Endometrial microvascular endothelial cells (primary cell): ENCODE results near the gene TMEM101. TPM values are rescaled to one million over a fixed set of nuclear protein-coding genes. Genes with fewer than 3 reads are reported as not detected.
"Not testable (repeated sequence)": the region's sequence is repeated elsewhere in the genome, so short reads cannot be mapped to it uniquely, and the experiment has no call there.

Source experiments
- in situ Hi-C: cut with HindIII; loops from 2 replicates; pipeline ENCODE4 v1.10.0; 2017; ENCODE audit warnings: low sequenced_read_pairs, low pct_unique_long_range_greater_than_20kb; ENCODE audit errors: inconsistent ontology term
- total RNA-seq: library from RNA; depleted of rRNA; stranded (reverse); fragments of >200 nt; gene quantifications from one replicate; pipeline ENCODE4 v1.2.3, GENCODE V29; 2015; ENCODE audit errors: inconsistent ontology term

Gene TMEM101
- total RNA-seq, 1 donor from 2014 or later = 43.9 TPM

DNA sequence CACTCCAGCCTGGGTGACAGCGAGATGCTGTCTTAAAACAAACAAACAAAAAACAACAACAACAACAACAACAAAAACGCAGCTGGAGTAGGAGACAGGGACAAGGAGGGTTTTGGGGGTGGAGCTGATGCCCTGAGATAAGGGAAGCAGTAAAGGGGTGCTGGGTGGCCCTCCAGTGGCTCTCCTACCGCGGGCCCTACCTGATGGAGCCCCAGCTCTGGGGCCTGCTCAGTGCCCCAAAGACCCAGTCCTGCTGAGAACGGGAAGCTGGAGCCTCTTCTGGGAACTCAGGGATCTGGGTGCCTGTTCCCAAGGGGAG is 31.6 kb downstream of the TMEM101 start:
- in situ Hi-C loops = no loop called here

DNA sequence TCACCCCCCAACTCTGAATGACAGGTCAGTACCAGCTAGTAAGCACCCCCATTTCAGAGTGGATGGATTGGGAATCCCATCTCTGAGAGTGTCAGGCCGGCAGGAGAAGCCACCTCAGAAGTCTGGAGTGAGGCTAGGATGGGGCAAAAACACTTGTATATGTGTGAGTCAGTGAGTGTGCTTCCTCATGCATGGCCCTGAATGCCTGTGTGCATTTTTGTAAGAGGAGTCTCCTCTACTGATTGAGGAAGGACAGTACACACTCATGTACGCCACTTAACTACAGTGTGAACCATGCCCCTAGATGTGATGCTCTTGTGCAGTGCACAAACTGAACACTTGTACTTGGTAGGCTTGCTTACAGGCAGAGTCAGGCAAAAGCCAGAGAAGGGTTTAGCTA is 32.6 kb downstream of the TMEM101 start:
- in situ Hi-C loops = no loop called here

DNA sequence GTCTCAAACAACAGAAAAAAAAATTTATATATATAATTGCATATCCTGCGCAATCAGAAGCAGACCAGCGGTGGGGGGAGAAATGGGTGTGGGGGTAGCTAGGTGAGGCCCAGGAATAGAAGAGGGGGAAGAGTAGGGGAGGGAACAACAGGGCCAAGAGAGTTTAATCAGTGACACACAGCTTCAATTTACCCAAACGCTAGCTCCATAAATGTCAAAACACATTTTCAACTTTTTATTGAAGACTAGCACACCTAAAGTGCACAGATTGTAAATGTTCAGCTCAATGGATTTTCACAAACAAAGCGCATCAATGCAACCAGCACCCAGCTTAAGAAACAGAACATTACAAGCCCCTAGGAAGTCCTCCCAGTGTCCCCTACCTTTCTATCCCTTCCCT is 35.1 kb downstream of the TMEM101 start:
- in situ Hi-C loops = no loop called here

DNA sequence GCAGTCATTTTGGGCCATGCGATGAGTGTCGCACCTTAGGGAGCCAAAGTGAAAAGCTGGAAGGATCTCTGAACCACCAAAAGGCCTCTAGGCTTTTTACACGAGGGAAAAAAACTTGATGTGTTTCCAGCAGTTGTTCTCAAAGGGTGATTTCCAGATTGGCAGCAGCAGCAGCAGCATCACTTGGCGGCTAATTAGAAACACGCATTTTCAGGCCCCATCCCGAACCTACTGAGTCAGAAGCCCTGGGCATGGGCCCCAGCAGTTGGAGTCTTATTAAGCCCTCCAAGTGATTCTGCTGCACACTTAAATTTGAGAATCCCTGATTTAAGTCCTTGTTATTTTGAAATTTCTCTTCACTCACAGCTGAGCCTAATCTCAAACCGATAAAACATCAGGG is 35.8 kb downstream of the TMEM101 start:
- in situ Hi-C loops = no loop called here

DNA sequence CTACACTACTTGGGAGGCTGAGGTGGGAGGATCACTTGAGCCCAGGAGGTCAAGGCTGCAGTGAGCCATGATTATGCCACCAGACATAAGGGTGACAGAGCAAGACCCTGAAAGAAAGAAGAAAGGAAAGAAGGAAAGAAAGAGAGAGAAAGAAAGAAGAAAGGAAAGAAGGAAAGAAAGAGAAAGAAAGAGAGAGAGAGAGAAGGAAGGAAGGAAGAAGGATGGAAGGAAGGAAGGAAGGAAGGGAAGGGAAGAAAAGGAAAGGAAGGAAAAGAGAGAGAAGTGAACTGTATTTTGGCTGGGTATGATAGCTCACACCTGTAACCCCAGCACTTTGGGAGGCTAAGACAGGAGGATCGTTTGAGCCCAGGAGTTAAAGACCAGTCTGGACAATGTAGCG is 36.7 kb downstream of the TMEM101 start:
- in situ Hi-C loops = no loop called here

DNA sequence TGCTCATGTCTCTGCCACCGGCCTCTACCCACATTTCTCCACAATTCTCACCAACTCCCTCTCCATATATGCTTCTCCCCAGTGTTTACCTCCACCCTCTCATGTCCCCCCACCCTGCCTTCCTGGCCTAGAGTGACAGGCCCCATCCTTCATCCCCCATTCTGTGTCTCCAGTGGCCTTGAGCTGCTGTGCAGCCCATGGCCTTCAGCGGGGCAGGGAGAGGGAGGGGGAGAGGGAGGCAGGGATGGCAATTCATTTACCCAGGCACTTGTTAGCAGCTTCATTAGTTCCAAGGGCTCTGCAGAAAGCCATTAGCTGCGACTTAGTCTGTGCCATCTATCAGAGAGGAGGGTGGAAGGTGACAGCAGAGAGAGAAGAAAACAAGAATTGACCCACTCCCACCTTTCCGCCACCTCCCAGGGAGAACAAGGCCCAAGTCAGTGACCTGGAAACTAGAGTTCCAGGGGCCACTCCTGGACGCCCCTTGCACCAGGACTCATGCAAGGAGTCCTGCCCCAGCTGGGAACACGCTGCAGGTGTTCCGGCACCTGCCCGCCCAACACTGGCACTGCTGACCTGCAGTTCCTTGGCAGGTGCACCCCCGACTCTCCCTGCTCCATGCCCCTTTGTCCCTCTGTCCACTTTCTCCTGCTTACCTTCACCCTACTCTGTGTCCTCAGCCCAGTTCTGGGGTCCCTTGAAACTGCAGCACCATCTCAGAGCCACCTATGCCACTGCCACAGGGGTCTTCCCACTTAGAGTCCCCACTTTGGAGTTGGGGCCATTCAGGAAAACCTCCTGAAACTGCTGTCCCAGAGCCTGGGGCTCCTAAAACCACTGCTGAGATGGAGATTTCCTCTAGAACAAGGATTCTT is 37.6 kb downstream of the TMEM101 start:
- in situ Hi-C loops = no loop called here

DNA sequence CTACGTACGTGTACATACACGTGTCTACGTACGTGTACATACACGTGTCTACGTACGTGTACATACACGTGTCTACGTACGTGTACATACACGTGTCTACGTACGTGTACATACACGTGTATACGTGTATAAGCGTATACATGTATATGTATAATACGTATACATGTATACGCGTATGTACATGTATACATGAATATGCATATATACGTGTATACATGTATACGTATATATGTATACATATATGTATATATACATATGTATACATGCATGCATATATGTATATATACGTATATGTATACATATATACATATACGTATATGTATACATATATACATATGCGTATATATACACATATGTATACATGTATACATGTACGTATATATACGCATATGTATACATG is 38.9 kb downstream of the TMEM101 start:
- in situ Hi-C loops = no loop called here

DNA sequence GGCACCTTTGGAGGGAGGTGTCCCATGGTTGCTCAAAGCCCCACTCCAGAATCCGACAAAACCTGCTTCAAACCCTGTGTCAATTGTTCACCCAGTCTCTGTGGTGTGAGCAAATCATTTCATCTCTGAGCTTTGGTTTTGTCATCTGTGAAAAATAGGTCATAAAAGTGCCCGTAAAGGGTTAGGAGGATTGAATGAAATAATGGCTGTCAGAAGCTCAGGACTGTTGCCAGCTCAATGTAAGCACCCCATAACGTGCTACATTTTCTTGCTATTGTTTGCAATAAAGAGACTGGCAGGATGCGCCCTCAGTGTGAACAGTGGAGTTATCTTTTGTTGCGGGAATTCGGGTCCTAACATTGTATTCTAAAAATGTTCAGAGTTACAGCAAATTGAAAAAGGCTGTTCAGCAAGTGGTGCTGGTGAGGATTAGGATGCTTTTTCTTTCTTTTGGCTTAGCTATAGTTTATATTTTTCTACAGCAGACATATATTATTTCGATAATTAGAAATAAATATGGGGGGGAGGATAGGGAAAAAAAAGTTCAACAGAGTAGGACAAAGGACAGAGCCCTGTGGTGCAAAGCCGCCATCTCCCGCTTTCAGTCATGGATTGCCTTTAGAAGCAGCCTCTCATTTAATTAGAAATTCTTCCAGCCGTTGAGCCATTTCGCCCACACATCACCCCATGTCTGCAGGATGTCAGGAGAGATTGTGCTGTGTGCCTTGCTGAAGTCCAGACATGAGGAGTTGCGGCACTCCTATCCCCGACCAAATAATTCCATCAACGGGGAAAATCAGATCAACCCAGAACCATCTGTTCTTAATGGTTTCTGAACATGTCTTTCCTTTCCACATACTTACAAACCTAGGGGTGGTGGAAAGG is 40.1 kb downstream of the TMEM101 start:
- in situ Hi-C loops = no loop called here

DNA sequence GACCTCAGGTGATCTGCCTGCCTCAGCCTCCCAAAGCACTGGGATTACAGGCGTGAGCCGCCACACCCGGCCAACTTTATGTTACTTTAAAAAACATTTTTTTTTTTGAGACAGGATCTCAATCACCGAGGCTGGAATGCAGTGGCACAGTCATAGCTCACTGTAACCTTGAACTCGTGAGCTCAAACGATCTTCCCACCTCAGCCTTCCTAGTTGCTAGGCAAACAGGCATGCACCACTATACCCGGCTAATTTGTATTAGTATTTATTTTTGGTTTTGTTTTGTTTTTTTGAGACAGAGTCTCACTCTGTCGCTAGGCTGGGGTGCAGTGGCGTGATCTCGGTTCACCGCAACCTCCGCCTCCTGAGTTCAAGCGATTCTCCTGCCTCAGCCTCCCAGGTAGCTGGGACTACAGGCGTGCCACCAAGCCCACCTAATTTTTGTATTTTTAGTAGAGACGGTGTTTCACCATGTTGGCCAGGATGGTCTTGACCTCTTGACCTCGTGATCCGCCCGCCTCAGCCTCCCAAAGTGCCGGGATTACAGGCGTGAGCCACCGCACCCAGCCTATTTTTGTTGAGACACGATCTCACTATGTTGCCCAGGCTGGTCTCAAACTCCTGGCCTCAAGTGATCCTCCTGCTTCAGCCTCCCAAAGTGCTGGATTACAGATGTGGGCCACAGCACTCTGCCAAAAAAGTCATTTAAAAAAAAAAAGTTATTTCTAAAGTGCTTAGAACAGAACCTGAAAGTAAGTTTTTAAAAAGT is 42.1 kb downstream of the TMEM101 start:
- in situ Hi-C loops = not testable (repeated sequence)

DNA sequence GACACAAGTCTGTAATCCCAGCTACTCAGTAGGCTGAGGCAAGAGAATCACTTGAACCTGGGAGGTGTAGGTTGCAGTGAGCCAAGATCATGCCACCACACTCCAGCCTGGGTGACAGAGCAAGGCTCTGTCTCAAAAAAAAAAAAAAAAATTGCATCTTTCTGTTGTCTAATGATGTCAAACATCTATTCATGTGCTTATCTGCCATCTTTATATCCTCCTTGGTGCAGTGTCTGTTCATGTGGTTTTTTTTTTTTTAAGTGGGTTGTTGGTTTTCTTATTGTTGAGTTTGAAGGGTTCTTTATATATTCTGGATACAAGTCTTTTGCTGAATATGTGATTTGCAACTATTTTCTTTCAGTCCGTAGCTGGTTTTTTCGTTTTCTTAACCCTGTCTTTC is 43.3 kb downstream of the TMEM101 start:
- in situ Hi-C loops = not testable (repeated sequence)

DNA sequence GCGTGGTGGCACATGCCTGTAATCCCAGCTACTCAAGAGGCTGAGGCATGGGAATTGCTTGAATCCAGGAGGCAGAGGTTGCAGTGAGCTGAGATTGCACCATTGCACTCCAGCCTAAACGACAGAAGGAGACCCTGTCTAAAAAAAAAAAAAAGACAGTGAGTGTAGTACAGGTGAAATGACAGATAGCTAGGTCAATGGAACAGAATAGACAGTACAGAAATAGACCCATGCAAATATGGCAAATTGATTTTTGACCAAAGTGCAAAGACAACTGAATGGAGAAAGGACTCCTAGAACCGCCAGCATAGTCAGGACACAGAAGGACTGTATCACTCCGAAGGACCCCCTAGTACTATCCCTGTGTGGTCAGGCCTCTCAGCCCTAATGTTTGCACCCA is 44.4 kb downstream of the TMEM101 start:
- in situ Hi-C loops = no loop called here

DNA sequence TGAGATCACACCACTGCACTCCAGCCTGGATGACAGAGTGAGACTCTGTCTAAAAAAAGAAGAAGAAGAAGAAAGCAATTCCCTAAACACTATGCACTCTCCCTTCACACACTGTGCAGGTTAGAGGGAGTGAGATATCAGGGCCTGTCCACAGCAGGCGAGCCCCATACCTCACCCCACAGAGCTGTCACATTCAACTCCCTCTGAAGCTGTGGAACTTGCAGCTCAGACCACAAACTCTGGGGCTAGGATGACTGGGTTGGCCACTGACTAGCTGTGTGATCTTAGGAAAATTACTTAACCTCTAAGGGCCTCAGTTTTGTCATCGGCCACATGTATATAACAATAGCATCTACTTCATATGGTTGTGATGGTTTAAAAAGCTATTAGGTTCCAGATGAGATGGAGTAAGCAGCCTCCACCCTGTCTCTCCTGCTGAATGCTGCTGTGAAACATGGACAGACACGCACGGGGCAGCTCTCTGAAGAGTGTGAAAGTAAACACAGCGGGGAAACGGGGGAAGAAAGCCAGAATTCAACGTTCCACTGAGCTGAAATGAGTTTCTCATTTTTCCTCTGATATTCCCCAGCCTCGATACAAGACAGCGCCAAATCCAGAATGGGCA is 47.4 kb downstream of the TMEM101 start:
- in situ Hi-C loops = no loop called here

DNA sequence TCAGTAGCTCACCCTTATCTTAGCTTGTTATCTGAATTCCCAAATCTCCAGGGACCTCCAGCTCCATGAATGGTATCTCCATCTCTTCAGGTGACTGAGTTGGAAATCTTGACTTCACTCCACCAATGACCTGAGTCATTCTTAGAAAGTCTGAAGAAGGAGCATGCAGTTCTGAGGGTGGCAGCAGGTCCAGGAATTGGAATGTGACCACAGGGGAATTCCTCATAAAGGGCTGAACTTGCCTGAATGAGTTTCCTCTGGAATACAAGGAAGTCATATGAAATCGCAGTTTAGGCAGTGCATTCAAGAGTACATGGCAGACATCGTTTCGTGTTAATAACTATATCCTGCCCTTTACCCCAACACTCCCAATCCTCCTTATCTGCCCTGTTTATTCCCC is 48.5 kb downstream of the TMEM101 start:
- in situ Hi-C loops = no loop called here

DNA sequence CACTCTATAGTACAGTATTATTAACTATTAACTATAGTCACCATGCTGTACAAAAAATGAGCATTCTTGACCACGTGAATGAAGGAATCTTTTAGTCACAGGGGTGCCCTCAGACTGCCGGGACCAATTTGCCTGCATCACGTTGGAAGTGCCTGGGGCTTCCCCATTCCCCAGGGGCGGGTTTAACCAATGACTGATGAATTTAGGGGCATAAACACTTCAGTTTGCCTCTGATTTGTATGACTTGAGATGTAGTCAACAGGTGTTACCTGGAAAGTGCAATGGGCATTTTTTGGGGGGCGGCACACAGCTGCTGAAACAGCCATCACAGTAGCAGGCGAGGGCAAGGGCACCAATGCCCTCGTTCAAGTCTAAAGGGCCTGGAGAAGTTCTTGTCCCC is 52.3 kb downstream of the TMEM101 start:
- in situ Hi-C loops = no loop called here

DNA sequence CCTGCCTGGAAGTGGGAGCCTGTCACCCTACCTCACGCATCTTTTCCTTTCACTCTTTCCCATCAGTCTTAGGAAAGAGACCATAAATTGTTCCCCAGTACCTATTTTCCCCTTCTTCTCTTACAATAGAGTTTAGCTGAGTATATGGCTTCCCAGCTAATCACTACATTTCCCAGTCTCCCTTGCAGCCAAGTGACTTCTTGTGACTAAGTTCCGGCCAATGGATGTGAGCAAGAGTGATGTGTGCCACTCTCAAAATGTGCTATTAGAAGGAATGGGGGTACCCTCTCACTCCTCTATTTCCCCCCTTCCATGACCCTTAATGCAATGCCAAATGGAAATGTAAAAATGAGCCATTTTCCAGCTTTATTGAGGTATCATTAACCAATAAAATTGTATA is 52.8 kb downstream of the TMEM101 start:
- in situ Hi-C loops = no loop called here

DNA sequence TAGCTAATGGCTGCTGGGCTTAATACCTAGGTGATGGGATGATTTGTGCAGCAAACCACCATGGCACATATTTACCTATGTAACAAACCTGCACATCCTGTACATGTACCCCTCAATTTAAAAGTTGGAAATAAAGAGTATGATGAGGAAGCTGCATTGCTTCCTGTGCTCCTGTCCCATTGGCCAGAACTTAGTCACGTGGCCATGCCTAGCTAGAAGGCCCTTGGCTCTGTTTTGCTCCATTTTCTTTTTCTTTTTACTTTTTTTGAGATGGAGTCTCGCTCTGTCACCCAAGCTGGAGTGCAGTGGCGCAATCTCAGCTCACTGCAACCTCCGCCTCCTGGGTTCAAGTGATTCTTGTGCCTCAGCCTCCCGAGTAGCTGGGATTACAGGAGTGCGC is 53.5 kb downstream of the TMEM101 start:
- in situ Hi-C loops = not testable (repeated sequence)
